Kidney (tissue), 14 donors: ENCODE data around the gene GRAP2. TPM values are rescaled to one million over a fixed set of nuclear protein-coding genes. Genes with fewer than 3 reads are reported as not detected.

ENCODE experiments used
- DNase-seq, 5 donors: peaks; one replicate each; pipeline ENCODE4 v3.0.0-alpha.2; 2013 to 2020
- FAIRE-seq: peaks from 2 replicates; lab custom pipeline; 2012; peaks lifted over from hg19 to GRCh38; lab: Jason Lieb, UNC
- H3K27ac ChIP-seq, 2 donors: one replicate each; pipeline ENCODE4 v1.7.0; 2013; ENCODE audit warnings: low read depth in 2 of 2, low read length in 2 of 2, inconsistent platforms in 1 of 2
- H3K27me3 ChIP-seq: one replicate; pipeline ENCODE4 v1.7.1; 2013; ENCODE audit warnings: low read length, inconsistent platforms; ENCODE audit not compliant: control insufficient read depth, insufficient read depth
- H3K36me3 ChIP-seq, 3 donors: one replicate each; pipeline versions ENCODE4 v1.7.0 to v1.7.1; 2013; ENCODE audit warnings: low read length in 3 of 3, control low read depth in 1 of 3, inconsistent platforms in 1 of 3; ENCODE audit not compliant: insufficient read depth in 3 of 3, control insufficient read depth in 2 of 3
- H3K4me1 ChIP-seq, 3 donors: one replicate each; pipeline versions ENCODE4 v1.7.0 to v1.7.1; 2013; ENCODE audit warnings: low read length in 3 of 3, inconsistent platforms in 1 of 3, low read depth in 1 of 3; ENCODE audit not compliant: control insufficient read depth in 2 of 3, insufficient read depth in 2 of 3
- H3K4me3 ChIP-seq, 3 donors: one replicate each; pipeline versions ENCODE4 v1.7.0 to v1.8.1; 2013; ENCODE audit warnings: low read length in 3 of 3, control low read depth in 1 of 3, inconsistent platforms in 1 of 3
- H3K9ac ChIP-seq, 3 donors: one replicate each; pipeline versions ENCODE4 v1.7.0 to v1.7.1; 2013; ENCODE audit warnings: low read length in 3 of 3, control low read depth in 1 of 3, inconsistent platforms in 1 of 3
- H3K9me3 ChIP-seq, 3 donors: one replicate each; pipeline versions ENCODE4 v1.7.0 to v1.7.1; 2013; ENCODE audit warnings: low read length in 3 of 3, control low read depth in 1 of 3, inconsistent platforms in 1 of 3; ENCODE audit not compliant: control insufficient read depth in 2 of 3, insufficient read depth in 1 of 3
- CTCF ChIP-seq: IDR thresholded peaks from 3 replicates; pipeline ENCODE4 v1.5.1; 2012; ENCODE audit warnings: mild to moderate bottlenecking, moderate library complexity, borderline replicate concordance; ENCODE audit not compliant: insufficient read depth; ENCODE audit errors: extremely low read depth
- intact Hi-C: fragments of 100-400 bp; cut with DNase I; formaldehyde crosslinking; loops from one replicate; pipeline ENCODE4 v1.11.1; 2022
- polyA plus RNA-seq: library from polyadenylated mRNA; stranded (reverse); fragments of 350-450 nt; fragmentation: Illumina TruSeq; extraction: RNeasy Lipid Tissue Mini Kit (QIAGEN cat#74804); gene quantifications from one replicate; pipeline ENCODE4 v1.2.3, GENCODE V29; 2014; ENCODE audit warnings: low read depth, low replicate concordance; ENCODE audit not compliant: insufficient read depth
- total RNA-seq: library from RNA; stranded (reverse); fragmentation: NEBNext Ultra II Directional; extraction: Animal tissue kit (Norgen Biotek cat#: 25700); gene quantifications from one replicate; pipeline ENCODE4 v1.2.1, GENCODE V29; 2021
- donor health status: control.
- donor health status: control.
- donor health status: control.
- donor health status: control.
- donor health status: control.
- donor health status: DM: yes; HTN: yes; CAD: no.
- donor health status: Normal renal cell carcinoma (clear cell type).

The GRAP2 gene
- total and polyA plus RNA-seq, 2 donors from 2014 or later, result 0.73 to 9.7 TPM

GRCh38 chr22:39896313-39896996, 4.4 kb upstream of the GRAP2 start:
- no peaks in the 10 kb centered on the region for H3K9me3 ChIP-seq
- no peak overlapping the region for H3K9ac ChIP-seq
- H3K4me3 ChIP-seq, result no peak overlapping the region
- no peak overlapping the region for H3K27ac ChIP-seq
- H3K36me3 ChIP-seq, result no peaks in the 10 kb centered on the region
- FAIRE-seq (no peak), DNase-seq (no peak)
- H3K4me1 ChIP-seq, result no peaks in the 10 kb centered on the region
- TF ChIP-seq CTCF, result no peak
- no peaks in the 10 kb centered on the region for H3K27me3 ChIP-seq
- intact Hi-C loops, result no loop called here

GRCh38 chr22:39897841-39898240, 3.0 kb upstream of the GRAP2 start:
- intact Hi-C loops, result no loop called here
- H3K27ac ChIP-seq, result no peak overlapping the region
- no peaks in the 10 kb centered on the region for H3K36me3 ChIP-seq

GRCh38 chr22:39898997-39899396, 1.9 kb upstream of the GRAP2 start:
- Histone ChIP-seq H3K9me3 (no peaks in the 10 kb centered on the region), H3K27ac (no peak overlapping the region), H3K9ac (no peak overlapping the region), H3K4me3 (no peak overlapping the region), H3K27me3 (no peaks in the 10 kb centered on the region), H3K36me3 (no peaks in the 10 kb centered on the region), H3K4me1 (no peaks in the 10 kb centered on the region)
- intact Hi-C loops, result no loop called here
- no peak for DNase-seq
- TF ChIP-seq CTCF, result no peak
- FAIRE-seq, result no peak

More at GRCh38 chr22:39897841-39898240, 3.0 kb upstream of the GRAP2 start:
- no peaks in the 10 kb centered on the region for H3K4me1 ChIP-seq
- H3K4me3 ChIP-seq, result no peak overlapping the region
- FAIRE-seq (no peak), DNase-seq (no peak)
- no peak for TF ChIP-seq CTCF
- H3K9ac ChIP-seq, result no peak overlapping the region
- no peaks in the 10 kb centered on the region for H3K9me3 ChIP-seq
- no peaks in the 10 kb centered on the region for H3K27me3 ChIP-seq
